HT-29 (cell line): ENCODE data around the gene NEURL1B. TPM values are rescaled to one million over a fixed set of nuclear protein-coding genes. Genes with fewer than 3 reads are reported as not detected.

ENCODE experiments used
- DNase-seq: peaks from one replicate; pipeline ENCODE4 v3.0.0-alpha.2; 2015; ENCODE audit warnings: low spot score
- total RNA-seq: library from RNA; depleted of rRNA; stranded (reverse); fragments of >200 nt; shearing (Covaris generic); gene quantifications from 2 replicates; pipeline ENCODE4 v1.2.3, GENCODE V29; 2014

Gene NEURL1B
- total RNA-seq, 1 experiment from 2014 or later = 0.79 TPM

DNA sequence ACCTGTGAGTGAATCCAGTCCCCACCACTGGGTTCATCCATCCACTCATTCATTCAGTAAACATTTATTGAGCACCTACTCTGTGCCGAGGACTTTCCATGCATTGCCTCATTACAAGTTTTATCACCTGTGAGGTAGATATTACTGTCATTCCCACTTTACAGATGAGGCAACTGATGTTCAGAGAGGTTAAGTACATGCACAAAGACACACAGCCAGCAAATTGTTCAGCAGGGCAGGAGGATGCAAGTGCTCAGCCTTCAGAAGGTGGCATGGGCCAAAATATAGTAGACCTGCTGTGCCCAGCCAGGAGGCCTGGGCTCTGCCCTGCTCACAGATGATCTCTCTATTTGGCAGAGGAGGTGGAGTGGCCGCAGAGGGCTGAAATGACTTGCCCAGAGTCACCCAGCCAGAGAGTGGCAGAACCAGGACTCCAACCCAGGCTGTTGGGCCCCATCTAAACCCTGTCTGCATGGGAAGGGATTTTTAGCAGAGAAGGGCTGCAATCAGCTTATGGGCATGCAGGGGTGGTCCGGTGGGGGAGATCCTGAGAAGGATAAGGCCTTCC, 7.6 kb upstream of the NEURL1B start:
- DNase-seq = no peak

GRCh38 chr5:172634106-172634899, 6.8 kb upstream of the NEURL1B start:
- DNase-seq = no peak

- DNase-seq = no peak
These were observed 6.0 kb upstream of the NEURL1B start for GRCh38 chr5:172635038-172635437.

DNA sequence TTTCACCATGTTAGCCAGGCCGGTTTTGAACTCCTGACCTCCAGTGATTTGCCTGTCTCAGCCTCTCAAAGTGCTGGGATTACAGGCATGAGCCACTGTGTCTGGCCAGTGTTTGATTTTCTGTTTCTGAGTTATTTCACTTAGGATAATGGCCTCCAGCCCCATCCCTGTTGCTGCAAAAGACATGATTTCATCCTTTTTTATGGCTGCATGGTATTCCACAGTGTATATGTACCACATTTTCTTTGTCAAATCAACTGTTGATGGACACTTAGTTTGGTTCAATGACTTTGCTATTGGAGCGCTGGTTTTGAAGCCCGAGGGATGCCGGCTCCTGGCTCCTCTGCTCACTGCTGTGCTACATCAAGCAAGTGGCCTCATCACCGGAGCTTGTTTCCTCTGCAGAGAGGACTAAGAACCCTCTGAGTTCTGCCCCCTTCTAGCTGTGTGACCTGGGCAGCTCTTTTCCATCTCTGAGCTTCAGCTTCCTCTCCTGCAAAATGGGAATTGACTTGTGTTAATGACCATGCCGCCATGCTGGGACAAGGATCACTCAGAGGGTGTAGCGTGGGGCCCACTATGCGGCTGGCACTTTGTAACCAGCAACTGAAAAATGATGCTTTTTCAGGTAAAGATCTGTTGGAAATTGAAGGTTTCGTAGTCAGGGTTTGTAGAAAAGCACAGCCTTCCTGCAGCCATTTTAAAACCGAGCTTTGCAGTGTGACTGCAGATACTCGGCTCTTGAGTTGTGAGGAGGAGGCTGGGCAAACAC, 4.6 kb upstream of the NEURL1B start:
- DNase-seq = no peak

GRCh38 chr5:172637110-172637580, 3.9 kb upstream of the NEURL1B start:
- no peak for DNase-seq

DNA sequence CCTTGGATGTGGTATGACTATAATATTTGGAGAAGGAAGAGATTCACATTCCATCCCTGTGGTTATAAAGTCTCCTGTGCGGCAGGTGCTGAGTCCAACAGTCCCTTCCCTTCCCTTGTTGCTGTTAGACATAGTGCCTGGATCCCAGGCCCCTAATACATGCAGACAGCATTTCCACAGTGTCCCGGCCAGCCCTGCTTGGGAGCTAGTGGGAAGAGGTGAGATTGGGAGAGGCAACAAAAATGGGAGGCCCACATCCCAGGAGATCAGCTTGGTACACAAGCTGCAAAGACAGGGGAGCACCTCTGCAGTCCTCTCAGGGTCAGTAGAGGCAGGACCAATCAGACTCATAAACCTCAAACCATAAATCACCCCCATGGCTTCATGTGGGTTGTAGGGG, 3.3 kb upstream of the NEURL1B start:
- no peak for DNase-seq

- DNase-seq = no peak
These were observed 2.8 kb upstream of the NEURL1B start for GRCh38 chr5:172638209-172638768.

GRCh38 chr5:172640139-172640538, 924 bp upstream of the NEURL1B start:
- DNase-seq = no peak

DNA sequence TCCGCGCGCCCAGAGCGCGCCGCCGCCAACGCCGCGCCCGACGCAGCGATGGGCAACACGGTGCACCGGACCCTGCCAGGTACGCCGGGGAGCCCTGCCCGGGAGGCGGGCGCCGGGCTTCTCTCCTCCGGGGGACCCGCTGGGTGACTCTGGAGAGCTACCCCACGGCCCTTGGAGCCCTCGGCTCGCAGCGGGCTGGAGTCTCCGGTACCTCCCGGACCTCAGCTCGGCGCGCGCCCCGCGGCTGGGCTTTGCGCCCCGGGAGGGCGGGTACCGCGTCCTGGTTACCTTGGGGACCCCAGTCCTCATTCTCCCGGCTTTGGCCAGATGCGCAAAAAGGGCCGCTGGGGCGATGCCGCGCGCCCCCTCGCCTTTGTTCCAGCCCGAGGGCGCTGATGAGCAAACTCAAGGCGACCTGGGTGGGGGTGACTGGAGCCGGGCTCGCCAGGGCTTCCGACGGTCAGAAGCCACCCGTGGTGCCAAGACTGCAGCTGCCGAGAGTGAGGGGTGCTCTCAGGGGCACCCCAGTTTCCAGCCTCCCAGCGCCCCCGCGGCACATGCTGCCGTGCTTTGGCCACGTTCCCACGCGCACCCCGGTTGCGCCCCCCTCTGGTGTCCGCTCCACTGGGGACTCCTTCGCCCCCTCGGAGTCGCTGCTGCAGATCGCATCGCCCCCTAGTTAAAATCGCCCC, 442 bp downstream of the NEURL1B start:
- no peak for DNase-seq

- no peak for DNase-seq
These were observed 967 bp downstream of the NEURL1B start for GRCh38 chr5:172642051-172642409.

- DNase-seq = no peak
These were observed 1.4 kb downstream of the NEURL1B start for GRCh38 chr5:172642486-172642885.

GRCh38 chr5:172642926-172643871, 2.1 kb downstream of the NEURL1B start:
- DNase-seq = no peak

GRCh38 chr5:172644266-172644665, 3.2 kb downstream of the NEURL1B start:
- DNase-seq = no peak

- no peak for DNase-seq
These were observed 3.6 kb downstream of the NEURL1B start for GRCh38 chr5:172644711-172645110.

DNA sequence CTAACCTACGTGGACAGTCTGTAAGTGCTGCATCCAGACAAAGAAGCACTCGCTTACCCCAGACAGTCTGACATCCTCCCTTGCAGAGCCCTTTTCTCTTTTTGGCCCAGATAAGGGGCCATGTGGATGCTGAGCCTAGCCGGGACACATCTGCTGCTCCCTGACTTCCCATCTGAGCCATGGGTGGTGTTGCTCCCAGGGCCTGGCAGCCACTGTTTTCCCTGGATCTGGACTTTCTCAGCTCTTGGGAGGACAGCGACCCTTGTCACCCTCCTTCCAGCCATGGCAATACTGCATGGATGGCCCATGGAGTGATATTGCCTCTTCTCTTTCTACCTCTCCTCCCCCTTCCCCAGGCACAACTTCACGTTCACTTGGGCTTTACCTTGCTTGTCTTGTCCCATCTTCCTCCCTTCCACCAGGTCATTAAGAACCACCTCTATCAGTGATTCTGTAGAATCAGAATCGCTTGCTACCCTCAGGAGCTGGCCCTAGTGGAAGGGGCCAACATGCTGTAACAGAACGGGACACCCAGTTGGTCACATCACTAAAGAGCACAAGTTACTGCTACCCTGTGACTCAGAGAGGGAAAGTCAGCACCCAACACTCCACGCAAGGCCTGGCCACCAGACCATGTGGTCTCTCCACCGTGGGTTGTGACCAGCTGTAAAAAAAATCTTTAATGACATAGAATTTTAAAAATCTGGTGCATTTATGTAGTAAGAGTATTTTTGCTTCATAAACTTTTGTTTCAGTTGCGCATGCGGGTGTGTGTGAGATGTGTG, 4.4 kb downstream of the NEURL1B start:
- no peak for DNase-seq

GRCh38 chr5:172646716-172647285, 5.7 kb downstream of the NEURL1B start:
- peak; percentile 18 for DNase-seq

- no peak for DNase-seq
These were observed 6.4 kb downstream of the NEURL1B start for GRCh38 chr5:172647352-172648012.

- DNase-seq = no peak
These were observed 6.9 kb downstream of the NEURL1B start for GRCh38 chr5:172648013-172648381.

GRCh38 chr5:172648755-172649154, 7.7 kb downstream of the NEURL1B start:
- DNase-seq = no peak
